H1 (cell line): ENCODE measurements around the gene LRPPRC. TPM values are rescaled to one million over a fixed set of nuclear protein-coding genes. Genes with fewer than 3 reads are reported as not detected.

ENCODE experiments used
- ZNF274 ChIP-seq: IDR thresholded peaks from 2 replicates; pipeline ENCODE4 v1.7.0; 2012; ENCODE audit warnings: low read length, borderline replicate concordance; ENCODE audit errors: extremely low read depth
- polyA plus RNA-seq, 7 experiments: library from polyadenylated mRNA; depleted of rRNA in 3 of 7; stranded (reverse) in 5 of 7; unstranded in 2 of 7; fragments of >200 nt in 5 of 7; fragments of 200-250 nt in 2 of 7; gene quantifications; 1 replicate in 5 of 7; 2 replicates in 1 of 7; 4 replicates in 1 of 7; pipeline versions ENCODE4 v1.2.1 to v1.2.3, GENCODE V29; 2011 to 2013; ENCODE audit warnings: missing spikeins in 2 of 7, mixed read lengths in 2 of 7
- total RNA-seq: library from RNA; stranded (reverse); fragmentation: NEBNext Ultra II Directional; extraction: Animal tissue kit (Norgen Biotek cat#: 25700); gene quantifications from 2 replicates; pipeline ENCODE4 v1.2.1, GENCODE V29; 2021
- TF ChIP-seq, protein P1 (sequence below), 3 experiments: IDR thresholded peaks; 1 replicate in 2 of 3; 2 replicates in 1 of 3; pipeline versions ENCODE4 v1.5.1 to v1.6.1; 2011; ENCODE audit warnings: low read length in 3 of 3, mild to moderate bottlenecking in 3 of 3, inconsistent platforms in 2 of 3, low read depth in 1 of 3, moderate library complexity in 1 of 3; ENCODE audit not compliant: insufficient read depth in 1 of 3; ENCODE audit errors: control extremely low read depth in 1 of 3
- TF ChIP-seq, protein P2 (sequence below): fragments of 300-600 bp; sonication (generic); IDR thresholded peaks from 2 replicates; pipeline ENCODE4 v1.7.1; 2012; ENCODE audit warnings: low read length, moderate library complexity, mild to moderate bottlenecking, inconsistent platforms; ENCODE audit not compliant: insufficient replicate concordance

Gene LRPPRC
- total and polyA plus RNA-seq, 2 of the 8 experiments (the other 6 are each of a cell fraction or from before 2014, with no cell fraction given): 43.4 to 167 TPM

DNA sequence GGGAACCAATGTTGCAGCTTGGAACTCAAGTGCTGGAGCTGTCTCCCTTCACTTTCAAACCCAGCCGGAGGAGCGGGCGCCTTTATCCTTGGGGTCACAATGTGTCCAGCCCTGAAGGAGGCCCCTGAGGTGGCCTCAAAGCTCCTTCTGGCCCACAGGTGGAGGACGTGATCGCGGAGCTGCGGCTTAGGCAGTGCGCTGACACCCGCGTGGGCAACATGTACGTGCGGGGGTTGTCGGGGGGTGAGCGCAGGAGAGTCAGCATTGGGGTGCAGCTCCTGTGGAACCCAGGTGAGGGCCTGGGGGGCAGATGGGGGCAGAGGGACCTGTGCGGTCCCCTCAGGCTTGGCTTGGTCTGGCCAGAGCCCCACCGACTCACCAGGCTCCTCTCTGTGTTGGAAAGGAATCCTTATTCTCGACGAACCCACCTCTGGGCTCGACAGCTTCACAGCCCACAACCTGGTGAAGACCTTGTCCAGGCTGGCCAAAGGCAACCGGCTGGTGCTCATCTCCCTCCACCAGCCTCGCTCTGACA lies 143.5 kb downstream of the LRPPRC start (continued):
- TF ChIP-seq, protein P1, sequence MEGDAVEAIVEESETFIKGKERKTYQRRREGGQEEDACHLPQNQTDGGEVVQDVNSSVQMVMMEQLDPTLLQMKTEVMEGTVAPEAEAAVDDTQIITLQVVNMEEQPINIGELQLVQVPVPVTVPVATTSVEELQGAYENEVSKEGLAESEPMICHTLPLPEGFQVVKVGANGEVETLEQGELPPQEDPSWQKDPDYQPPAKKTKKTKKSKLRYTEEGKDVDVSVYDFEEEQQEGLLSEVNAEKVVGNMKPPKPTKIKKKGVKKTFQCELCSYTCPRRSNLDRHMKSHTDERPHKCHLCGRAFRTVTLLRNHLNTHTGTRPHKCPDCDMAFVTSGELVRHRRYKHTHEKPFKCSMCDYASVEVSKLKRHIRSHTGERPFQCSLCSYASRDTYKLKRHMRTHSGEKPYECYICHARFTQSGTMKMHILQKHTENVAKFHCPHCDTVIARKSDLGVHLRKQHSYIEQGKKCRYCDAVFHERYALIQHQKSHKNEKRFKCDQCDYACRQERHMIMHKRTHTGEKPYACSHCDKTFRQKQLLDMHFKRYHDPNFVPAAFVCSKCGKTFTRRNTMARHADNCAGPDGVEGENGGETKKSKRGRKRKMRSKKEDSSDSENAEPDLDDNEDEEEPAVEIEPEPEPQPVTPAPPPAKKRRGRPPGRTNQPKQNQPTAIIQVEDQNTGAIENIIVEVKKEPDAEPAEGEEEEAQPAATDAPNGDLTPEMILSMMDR (IDR thresholded peaks at IDR 0.05; ENCODE audit: control extremely low read depth in 1 of 3, insufficient read depth in 1 of 3, low read depth in 1 of 3, low read length in 3 of 3): no peak
- no peak for TF ChIP-seq ZNF274
- TF ChIP-seq, protein P2, sequence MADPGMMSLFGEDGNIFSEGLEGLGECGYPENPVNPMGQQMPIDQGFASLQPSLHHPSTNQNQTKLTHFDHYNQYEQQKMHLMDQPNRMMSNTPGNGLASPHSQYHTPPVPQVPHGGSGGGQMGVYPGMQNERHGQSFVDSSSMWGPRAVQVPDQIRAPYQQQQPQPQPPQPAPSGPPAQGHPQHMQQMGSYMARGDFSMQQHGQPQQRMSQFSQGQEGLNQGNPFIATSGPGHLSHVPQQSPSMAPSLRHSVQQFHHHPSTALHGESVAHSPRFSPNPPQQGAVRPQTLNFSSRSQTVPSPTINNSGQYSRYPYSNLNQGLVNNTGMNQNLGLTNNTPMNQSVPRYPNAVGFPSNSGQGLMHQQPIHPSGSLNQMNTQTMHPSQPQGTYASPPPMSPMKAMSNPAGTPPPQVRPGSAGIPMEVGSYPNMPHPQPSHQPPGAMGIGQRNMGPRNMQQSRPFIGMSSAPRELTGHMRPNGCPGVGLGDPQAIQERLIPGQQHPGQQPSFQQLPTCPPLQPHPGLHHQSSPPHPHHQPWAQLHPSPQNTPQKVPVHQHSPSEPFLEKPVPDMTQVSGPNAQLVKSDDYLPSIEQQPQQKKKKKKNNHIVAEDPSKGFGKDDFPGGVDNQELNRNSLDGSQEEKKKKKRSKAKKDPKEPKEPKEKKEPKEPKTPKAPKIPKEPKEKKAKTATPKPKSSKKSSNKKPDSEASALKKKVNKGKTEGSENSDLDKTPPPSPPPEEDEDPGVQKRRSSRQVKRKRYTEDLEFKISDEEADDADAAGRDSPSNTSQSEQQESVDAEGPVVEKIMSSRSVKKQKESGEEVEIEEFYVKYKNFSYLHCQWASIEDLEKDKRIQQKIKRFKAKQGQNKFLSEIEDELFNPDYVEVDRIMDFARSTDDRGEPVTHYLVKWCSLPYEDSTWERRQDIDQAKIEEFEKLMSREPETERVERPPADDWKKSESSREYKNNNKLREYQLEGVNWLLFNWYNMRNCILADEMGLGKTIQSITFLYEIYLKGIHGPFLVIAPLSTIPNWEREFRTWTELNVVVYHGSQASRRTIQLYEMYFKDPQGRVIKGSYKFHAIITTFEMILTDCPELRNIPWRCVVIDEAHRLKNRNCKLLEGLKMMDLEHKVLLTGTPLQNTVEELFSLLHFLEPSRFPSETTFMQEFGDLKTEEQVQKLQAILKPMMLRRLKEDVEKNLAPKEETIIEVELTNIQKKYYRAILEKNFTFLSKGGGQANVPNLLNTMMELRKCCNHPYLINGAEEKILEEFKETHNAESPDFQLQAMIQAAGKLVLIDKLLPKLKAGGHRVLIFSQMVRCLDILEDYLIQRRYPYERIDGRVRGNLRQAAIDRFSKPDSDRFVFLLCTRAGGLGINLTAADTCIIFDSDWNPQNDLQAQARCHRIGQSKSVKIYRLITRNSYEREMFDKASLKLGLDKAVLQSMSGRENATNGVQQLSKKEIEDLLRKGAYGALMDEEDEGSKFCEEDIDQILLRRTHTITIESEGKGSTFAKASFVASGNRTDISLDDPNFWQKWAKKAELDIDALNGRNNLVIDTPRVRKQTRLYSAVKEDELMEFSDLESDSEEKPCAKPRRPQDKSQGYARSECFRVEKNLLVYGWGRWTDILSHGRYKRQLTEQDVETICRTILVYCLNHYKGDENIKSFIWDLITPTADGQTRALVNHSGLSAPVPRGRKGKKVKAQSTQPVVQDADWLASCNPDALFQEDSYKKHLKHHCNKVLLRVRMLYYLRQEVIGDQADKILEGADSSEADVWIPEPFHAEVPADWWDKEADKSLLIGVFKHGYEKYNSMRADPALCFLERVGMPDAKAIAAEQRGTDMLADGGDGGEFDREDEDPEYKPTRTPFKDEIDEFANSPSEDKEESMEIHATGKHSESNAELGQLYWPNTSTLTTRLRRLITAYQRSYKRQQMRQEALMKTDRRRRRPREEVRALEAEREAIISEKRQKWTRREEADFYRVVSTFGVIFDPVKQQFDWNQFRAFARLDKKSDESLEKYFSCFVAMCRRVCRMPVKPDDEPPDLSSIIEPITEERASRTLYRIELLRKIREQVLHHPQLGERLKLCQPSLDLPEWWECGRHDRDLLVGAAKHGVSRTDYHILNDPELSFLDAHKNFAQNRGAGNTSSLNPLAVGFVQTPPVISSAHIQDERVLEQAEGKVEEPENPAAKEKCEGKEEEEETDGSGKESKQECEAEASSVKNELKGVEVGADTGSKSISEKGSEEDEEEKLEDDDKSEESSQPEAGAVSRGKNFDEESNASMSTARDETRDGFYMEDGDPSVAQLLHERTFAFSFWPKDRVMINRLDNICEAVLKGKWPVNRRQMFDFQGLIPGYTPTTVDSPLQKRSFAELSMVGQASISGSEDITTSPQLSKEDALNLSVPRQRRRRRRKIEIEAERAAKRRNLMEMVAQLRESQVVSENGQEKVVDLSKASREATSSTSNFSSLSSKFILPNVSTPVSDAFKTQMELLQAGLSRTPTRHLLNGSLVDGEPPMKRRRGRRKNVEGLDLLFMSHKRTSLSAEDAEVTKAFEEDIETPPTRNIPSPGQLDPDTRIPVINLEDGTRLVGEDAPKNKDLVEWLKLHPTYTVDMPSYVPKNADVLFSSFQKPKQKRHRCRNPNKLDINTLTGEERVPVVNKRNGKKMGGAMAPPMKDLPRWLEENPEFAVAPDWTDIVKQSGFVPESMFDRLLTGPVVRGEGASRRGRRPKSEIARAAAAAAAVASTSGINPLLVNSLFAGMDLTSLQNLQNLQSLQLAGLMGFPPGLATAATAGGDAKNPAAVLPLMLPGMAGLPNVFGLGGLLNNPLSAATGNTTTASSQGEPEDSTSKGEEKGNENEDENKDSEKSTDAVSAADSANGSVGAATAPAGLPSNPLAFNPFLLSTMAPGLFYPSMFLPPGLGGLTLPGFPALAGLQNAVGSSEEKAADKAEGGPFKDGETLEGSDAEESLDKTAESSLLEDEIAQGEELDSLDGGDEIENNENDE: no peak
- TF ChIP-seq, all 59 proteins: peak for 0
